Activated CD8-positive, alpha-beta T cell treated with anti-CD3 and anti-CD28 coated beads for 36 hours (primary cell): Measurements from ENCODE around the gene PKP1. TPM values are rescaled to one million over a fixed set of nuclear protein-coding genes. Genes with fewer than 3 reads are reported as not detected.
"Not testable (repeated sequence)": the region's sequence is repeated elsewhere in the genome, so short reads cannot be mapped to it uniquely, and the experiment has no call there.

ENCODE experiments used
- ATAC-seq: fragments of 200-7000 bp; cut with Tn5 transposase; one replicate; pipeline ENCODE4 v1.10.0; 2021; ENCODE audit warnings: mild to moderate bottlenecking, moderate library complexity
- CTCF ChIA-PET: fragments of 350-600 bp; sonication (Branson Sonifier 250); formaldehyde crosslinking; loops from one replicate; lab custom pipeline; 2021; ENCODE audit warnings: antibody characterized with exemption; lab: Charles Lee
- POLR2A ChIA-PET: fragments of 350-600 bp; sonication (Branson Sonifier 250); formaldehyde crosslinking; loops from one replicate; lab custom pipeline; 2021; ENCODE audit warnings: antibody characterized with exemption; lab: Charles Lee
- DNase-seq: peaks from one replicate; pipeline ENCODE4 v3.0.0-alpha.2; 2020
- H3K27ac Mint-ChIP-seq: one replicate; pipeline ENCODE4 v1.8.0; 2021; ENCODE audit warnings: mild to moderate bottlenecking, mixed read lengths
- H3K27me3 Mint-ChIP-seq: one replicate; pipeline ENCODE4 v1.8.0; 2021; ENCODE audit warnings: mixed read lengths
- H3K36me3 Mint-ChIP-seq: one replicate; pipeline ENCODE4 v1.8.0; 2021; ENCODE audit warnings: low read depth, mixed read lengths
- H3K4me1 Mint-ChIP-seq: one replicate; pipeline ENCODE4 v1.8.0; 2021; ENCODE audit warnings: low read depth, mixed read lengths
- H3K4me3 Mint-ChIP-seq: one replicate; pipeline ENCODE4 v1.8.0; 2021; ENCODE audit warnings: mild to moderate bottlenecking, moderate library complexity, mixed read lengths
- H3K9me3 Mint-ChIP-seq: one replicate; pipeline ENCODE4 v1.8.0; 2021; ENCODE audit warnings: mixed read lengths
- CTCF ChIP-seq: fragments of 200-600 bp; IDR thresholded peaks from one replicate; pipeline ENCODE4 v1.8.0; 2022; ENCODE audit warnings: antibody characterized with exemption, mild to moderate bottlenecking
- intact Hi-C: fragments of 100-400 bp; cut with micrococcal nuclease; formaldehyde crosslinking; loops from one replicate; pipeline ENCODE4 v1.10.0; 2022
- total RNA-seq, 2 experiments: library from RNA; stranded (reverse); gene quantifications; one replicate each; pipeline ENCODE4 v1.2.3, GENCODE V29; 2021

Gene PKP1
- not detected for total RNA-seq

- ATAC-seq (peak; percentile 96), DNase-seq (peak; percentile 63)
- no peak for TF ChIP-seq CTCF
- ChIA-PET CTCF (interaction anchor here (0.8 to 3.1 kb wide), 5 partner anchors 29 to 107 kb away, joined by 3 to 14 read pairs (median 3); no protein-coding TSS in a partner anchor), POLR2A (interaction anchor here (0.9 kb wide), 1 partner anchor 21 kb away, joined by 3 read pairs; no protein-coding TSS in a partner anchor)
- intact Hi-C loops: no loop called here
- Mint-ChIP-seq H3K4me1 (peaks cover 5% of the 10 kb centered on the region), H3K36me3 (no peaks in the 10 kb centered on the region), H3K9me3 (no peaks in the 10 kb centered on the region), H3K4me3 (peak within 1 kb of the TSS; percentile 31), H3K27me3 (peaks cover 19% of the 10 kb centered on the region), H3K27ac (no peak within 1 kb of the TSS)
Observed at GRCh38 chr1:201282931-201283829, at the start of gene PKP1. Gene PKP1, plus strand, starts transcription at chr1:201283506. Its CDS starts 197 bp downstream, at chr1:201283703.

GRCh38 chr1:201239646-201240045, 43.7 kb upstream of the PKP1 start:
- H3K9me3 Mint-ChIP-seq, H3K4me3 Mint-ChIP-seq, H3K36me3 Mint-ChIP-seq, H3K27ac Mint-ChIP-seq, H3K4me1 Mint-ChIP-seq, ATAC-seq, POLR2A ChIA-PET, CTCF ChIA-PET, DNase-seq: not testable (repeated sequence)
- intact Hi-C loops: loop anchor here (10.0 kb wide), 1 partner anchor 65 kb away; no protein-coding TSS in a partner anchor
- H3K27me3 Mint-ChIP-seq: peaks cover 26% of the 10 kb centered on the region

- ChIA-PET CTCF (no interaction called here), POLR2A (no interaction called here)
- Mint-ChIP-seq H3K27ac (no peak overlapping the region), H3K9me3 (no peaks in the 10 kb centered on the region), H3K4me1 (no peaks in the 10 kb centered on the region), H3K36me3 (no peaks in the 10 kb centered on the region), H3K4me3 (no peak overlapping the region), H3K27me3 (peaks cover 26% of the 10 kb centered on the region)
- no peak for ATAC-seq
- no peak for DNase-seq
- TF ChIP-seq CTCF: no peak
- intact Hi-C loops: loop anchor here (10.0 kb wide), 1 partner anchor 65 kb away; no protein-coding TSS in a partner anchor
Observed at GRCh38 chr1:201240171-201240570, 43.1 kb upstream of the PKP1 start.

- H3K9me3 Mint-ChIP-seq: no peaks in the 10 kb centered on the region
- CTCF ChIA-PET: interaction anchor here (1.2 to 1.8 kb wide), 2 partner anchors 120 to 123 kb away, joined by 3 to 4 read pairs; no protein-coding TSS in a partner anchor
- intact Hi-C loops: loop anchor here (10.0 kb wide), 1 partner anchor 63 kb away; no protein-coding TSS in a partner anchor
- DNase-seq (no peak), ATAC-seq (no peak)
- H3K4me3 Mint-ChIP-seq: no peak overlapping the region
- no peaks in the 10 kb centered on the region for H3K36me3 Mint-ChIP-seq
- TF ChIP-seq CTCF: no peak
- no peaks in the 10 kb centered on the region for H3K4me1 Mint-ChIP-seq
- no peak overlapping the region for H3K27ac Mint-ChIP-seq
- peaks cover 26% of the 10 kb centered on the region for H3K27me3 Mint-ChIP-seq
- POLR2A ChIA-PET: no interaction called here
Observed at GRCh38 chr1:201241736-201242135, 41.6 kb upstream of the PKP1 start.

GRCh38 chr1:201245082-201245481, 38.2 kb upstream of the PKP1 start:
- Mint-ChIP-seq H3K36me3 (no peaks in the 10 kb centered on the region), H3K4me1 (no peaks in the 10 kb centered on the region), H3K27me3 (peaks cover 23% of the 10 kb centered on the region), H3K9me3 (no peaks in the 10 kb centered on the region), H3K27ac (no peak overlapping the region), H3K4me3 (no peak overlapping the region)
- CTCF ChIA-PET: interaction anchor here (1.2 to 1.6 kb wide), 2 partner anchors 9 to 117 kb away, joined by 3 to 4 read pairs; no protein-coding TSS in a partner anchor
- intact Hi-C loops: loop anchor here (10.0 kb wide), 1 partner anchor 60 kb away; no protein-coding TSS in a partner anchor
- ATAC-seq (no peak), DNase-seq (no peak)
- no peak for TF ChIP-seq CTCF
- POLR2A ChIA-PET: no interaction called here
